ENCODE measurements around the gene SMC3. TPM values are rescaled to one million over a fixed set of nuclear protein-coding genes. Genes with fewer than 3 reads are reported as not detected.
A peak's percentile ranks its signal among the peaks of the same experiment; 100 is the strongest.

The SMC3 gene
- total RNA-seq, 5 donors from 2014 or later (not counting 1 experiment from before 2014, with no cell fraction given), result 37.1 to 42.0 (median 39.2) TPM

GRCh38 chr10:110560012-110560411, 7.5 kb upstream of the SMC3 start:
- H3K36me3 ChIP-seq (ENCODE audit: control insufficient read depth in 2 of 2, extremely low read depth in 1 of 2, insufficient read depth in 1 of 2, low read length in 1 of 2), result no peaks in the 10 kb centered on the region
- peaks cover 3 to 7% (median 4%) of the 10 kb centered on the region in 3 donors for H3K4me1 Mint-ChIP-seq
- peaks cover 8 to 21% of the 10 kb centered on the region in 2 donors for H3K27me3 Mint-ChIP-seq
- peaks cover 0 to 5% of the 10 kb centered on the region in 2 experiments for H3K4me1 ChIP-seq (ENCODE audit: control insufficient read depth in 1 of 2, extremely low read depth in 1 of 2, insufficient read depth in 2 of 2, low read length in 2 of 2)
- no peaks in the 10 kb centered on the region for H3K9me3 ChIP-seq
- H3K4me3 Mint-ChIP-seq, result no peak overlapping the region
- H3K27ac ChIP-seq (ENCODE audit: low read length), result no peak overlapping the region
- DNase-seq (no peak), ATAC-seq (replicated peaks in 1 of 4) (no peak)
- H3K27ac Mint-ChIP-seq, result no peak overlapping the region
- no CpG with 5 or more reads among the region's 8 CpGs for WGBS (ENCODE audit: insufficient coverage)
- no peak overlapping the region for H3K4me3 ChIP-seq (ENCODE audit: control insufficient read depth in 1 of 2, extremely low read depth in 1 of 2, low read length in 1 of 2)
- no peaks in the 10 kb centered on the region for H3K27me3 ChIP-seq (replicated peaks in 1 of 2; ENCODE audit: control insufficient read depth in 2 of 2, extremely low read depth in 1 of 2, insufficient read depth in 2 of 2, low read length in 1 of 2)
- ChIA-PET CTCF (interaction anchor here (0.5 to 1.4 kb wide), 7 partner anchors 12 to 1582 kb away, joined by 3 to 6 read pairs (median 4); no protein-coding TSS in a partner anchor), POLR2A (interaction anchor here (0.6 to 0.7 kb wide), 3 partner anchors 270 to 1897 kb away, joined by 3 to 7 read pairs (median 3); no protein-coding TSS in a partner anchor)
- no peaks in the 10 kb centered on the region for H3K36me3 Mint-ChIP-seq
- H3K9me3 Mint-ChIP-seq, result no peaks in the 10 kb centered on the region

- no peak for ATAC-seq (replicated peaks in 1 of 4)
- ChIA-PET POLR2A (no interaction called here), CTCF (no interaction called here)
- peaks cover 8 to 21% of the 10 kb centered on the region in 2 donors for H3K27me3 Mint-ChIP-seq
- no peak for DNase-seq
- no peak overlapping the region for H3K4me3 Mint-ChIP-seq
- peaks cover 0 to 4% of the 10 kb centered on the region in 2 experiments for H3K27me3 ChIP-seq (replicated peaks in 1 of 2; ENCODE audit: control insufficient read depth in 2 of 2, extremely low read depth in 1 of 2, insufficient read depth in 2 of 2, low read length in 1 of 2)
- peaks cover 0 to 5% of the 10 kb centered on the region in 2 experiments for H3K4me1 ChIP-seq (ENCODE audit: control insufficient read depth in 1 of 2, extremely low read depth in 1 of 2, insufficient read depth in 2 of 2, low read length in 2 of 2)
- H3K9me3 Mint-ChIP-seq, result no peaks in the 10 kb centered on the region
- peaks cover 3 to 7% (median 4%) of the 10 kb centered on the region in 3 donors for H3K4me1 Mint-ChIP-seq
- WGBS (ENCODE audit: insufficient coverage), result no CpG with 5 or more reads among the region's 3 CpGs
- no peak overlapping the region for H3K27ac Mint-ChIP-seq
- H3K27ac ChIP-seq (ENCODE audit: low read length), result no peak overlapping the region
- no peak overlapping the region for H3K4me3 ChIP-seq (ENCODE audit: control insufficient read depth in 1 of 2, extremely low read depth in 1 of 2, low read length in 1 of 2)
- no peaks in the 10 kb centered on the region for H3K36me3 Mint-ChIP-seq
- no peaks in the 10 kb centered on the region for H3K9me3 ChIP-seq
- no peaks in the 10 kb centered on the region for H3K36me3 ChIP-seq (ENCODE audit: control insufficient read depth in 2 of 2, extremely low read depth in 1 of 2, insufficient read depth in 1 of 2, low read length in 1 of 2)
Observed at GRCh38 chr10:110561292-110561691, 6.2 kb upstream of the SMC3 start.

- H3K36me3 ChIP-seq (ENCODE audit: control insufficient read depth in 2 of 2, extremely low read depth in 1 of 2, insufficient read depth in 1 of 2, low read length in 1 of 2), result no peaks in the 10 kb centered on the region
- H3K9me3 ChIP-seq, result no peaks in the 10 kb centered on the region
- ATAC-seq (replicated peaks in 1 of 4) (no peak), DNase-seq (no peak)
- H3K27ac ChIP-seq (ENCODE audit: low read length), result no peak overlapping the region
- ChIA-PET POLR2A (no interaction called here), CTCF (interaction anchor here (0.6 to 0.8 kb wide), 3 partner anchors 37 to 395 kb away, joined by 3 to 6 read pairs (median 3); partner anchors contain the start of gene SMNDC1 (in 1 of the 2))
- H3K9me3 Mint-ChIP-seq, result no peaks in the 10 kb centered on the region
- H3K4me3 Mint-ChIP-seq, result no peak overlapping the region
- H3K36me3 Mint-ChIP-seq, result no peaks in the 10 kb centered on the region
- WGBS (ENCODE audit: insufficient coverage), result no CpG with 5 or more reads among the region's 4 CpGs
- peaks cover 6 to 8% (median 7%) of the 10 kb centered on the region in 3 donors for H3K4me1 Mint-ChIP-seq
- no peak overlapping the region for H3K27ac Mint-ChIP-seq
- peaks cover 0 to 5% of the 10 kb centered on the region in 2 experiments for H3K4me1 ChIP-seq (ENCODE audit: control insufficient read depth in 1 of 2, extremely low read depth in 1 of 2, insufficient read depth in 2 of 2, low read length in 2 of 2)
- peaks cover 8 to 21% of the 10 kb centered on the region in 2 donors for H3K27me3 Mint-ChIP-seq
- peaks cover 0 to 4% of the 10 kb centered on the region in 2 experiments for H3K27me3 ChIP-seq (replicated peaks in 1 of 2; ENCODE audit: control insufficient read depth in 2 of 2, extremely low read depth in 1 of 2, insufficient read depth in 2 of 2, low read length in 1 of 2)
- no peak overlapping the region for H3K4me3 ChIP-seq (ENCODE audit: control insufficient read depth in 1 of 2, extremely low read depth in 1 of 2, low read length in 1 of 2)
Observed at GRCh38 chr10:110562348-110562747, 5.1 kb upstream of the SMC3 start.

- H3K36me3 ChIP-seq (ENCODE audit: control insufficient read depth in 2 of 2, extremely low read depth in 1 of 2, insufficient read depth in 1 of 2, low read length in 1 of 2), result no peaks in the 10 kb centered on the region
- H3K27me3 ChIP-seq (replicated peaks in 1 of 2; ENCODE audit: control insufficient read depth in 2 of 2, extremely low read depth in 1 of 2, insufficient read depth in 2 of 2, low read length in 1 of 2), result peaks cover 0 to 4% of the 10 kb centered on the region in 2 experiments
- ChIA-PET POLR2A (no interaction called here), CTCF (interaction anchor here in 1 of 2 donors (0.8 kb wide), 1 partner anchor 258 kb away, joined by 3 read pairs; the partner anchor contains the start of gene SMNDC1)
- no peaks in the 10 kb centered on the region for H3K9me3 ChIP-seq
- 74% methylated on average over 7 of the region's 8 CpGs for WGBS (ENCODE audit: insufficient coverage)
- H3K27ac ChIP-seq (ENCODE audit: low read length), result no peak overlapping the region
- Mint-ChIP-seq H3K9me3 (no peaks in the 10 kb centered on the region), H3K36me3 (no peaks in the 10 kb centered on the region), H3K27me3 (peaks cover 8 to 21% of the 10 kb centered on the region in 2 donors), H3K4me1 (peaks cover 7 to 8% (median 7%) of the 10 kb centered on the region in 3 donors), H3K4me3 (no peak overlapping the region), H3K27ac (no peak overlapping the region)
- peaks cover 0 to 4% of the 10 kb centered on the region in 2 experiments for H3K4me1 ChIP-seq (ENCODE audit: control insufficient read depth in 1 of 2, extremely low read depth in 1 of 2, insufficient read depth in 2 of 2, low read length in 2 of 2)
- no peak overlapping the region for H3K4me3 ChIP-seq (ENCODE audit: control insufficient read depth in 1 of 2, extremely low read depth in 1 of 2, low read length in 1 of 2)
- ATAC-seq (replicated peaks in 1 of 4) (no peak), DNase-seq (no peak)
Observed at GRCh38 chr10:110563132-110563531, 4.4 kb upstream of the SMC3 start.

- DNase-seq, result no peak
- Histone ChIP-seq H3K27me3 (replicated peaks in 1 of 2; ENCODE audit: control insufficient read depth in 2 of 2, extremely low read depth in 1 of 2, insufficient read depth in 2 of 2, low read length in 1 of 2) (peaks cover 0 to 4% of the 10 kb centered on the region in 2 experiments), H3K9me3 (no peaks in the 10 kb centered on the region), H3K4me3 (ENCODE audit: control insufficient read depth in 1 of 2, extremely low read depth in 1 of 2, low read length in 1 of 2) (peak overlapping the region; percentile 90 to 94), H3K27ac (ENCODE audit: low read length) (peak overlapping the region; percentile 82), H3K36me3 (ENCODE audit: control insufficient read depth in 2 of 2, extremely low read depth in 1 of 2, insufficient read depth in 1 of 2, low read length in 1 of 2) (no peaks in the 10 kb centered on the region), H3K4me1 (ENCODE audit: control insufficient read depth in 1 of 2, extremely low read depth in 1 of 2, insufficient read depth in 2 of 2, low read length in 2 of 2) (peaks cover 20 to 24% of the 10 kb centered on the region in 2 experiments)
- 31% methylated on average over 9 of the region's 19 CpGs for WGBS (ENCODE audit: insufficient coverage)
- H3K4me3 Mint-ChIP-seq, result peak overlapping the region; percentile 94 to 96 (median 95)
- peaks cover 27 to 40% (median 39%) of the 10 kb centered on the region in 3 donors for H3K4me1 Mint-ChIP-seq
- peaks cover 5 to 17% of the 10 kb centered on the region in 2 donors for H3K27me3 Mint-ChIP-seq
- POLR2A ChIA-PET, result interaction anchor here (0.5 to 1.3 kb wide), 4 partner anchors 9 to 1617 kb away, joined by 3 to 7 read pairs (median 4); partner anchors contain the start of gene GPAM (in 1 of the 2)
- H3K9me3 Mint-ChIP-seq, result no peaks in the 10 kb centered on the region
- H3K36me3 Mint-ChIP-seq, result peaks cover 9% of the 10 kb centered on the region
- peak overlapping the region; percentile 97 to 98 for H3K27ac Mint-ChIP-seq
- CTCF ChIA-PET, result interaction anchor here (0.5 to 1.5 kb wide), 6 partner anchors 9 to 281 kb away, joined by 3 to 7 read pairs (median 4); partner anchors contain the start of gene SMNDC1 (in 1 of the 2)
- ATAC-seq (replicated peaks in 1 of 4), result no peak
Observed at GRCh38 chr10:110566472-110567200, 859 bp upstream of the SMC3 start.

GRCh38 chr10:110568055-110568735, 700 bp downstream of the SMC3 start:
- Histone ChIP-seq H3K4me1 (ENCODE audit: control insufficient read depth in 1 of 2, extremely low read depth in 1 of 2, insufficient read depth in 2 of 2, low read length in 2 of 2) (peaks cover 20 to 32% of the 10 kb centered on the region in 2 experiments), H3K9me3 (no peaks in the 10 kb centered on the region), H3K4me3 (ENCODE audit: control insufficient read depth in 1 of 2, extremely low read depth in 1 of 2, low read length in 1 of 2) (peak overlapping the region; percentile 90 to 94), H3K27ac (ENCODE audit: low read length) (peak overlapping the region; percentile 82), H3K27me3 (replicated peaks in 1 of 2; ENCODE audit: control insufficient read depth in 2 of 2, extremely low read depth in 1 of 2, insufficient read depth in 2 of 2, low read length in 1 of 2) (peaks cover 0 to 4% of the 10 kb centered on the region in 2 experiments), H3K36me3 (ENCODE audit: control insufficient read depth in 2 of 2, extremely low read depth in 1 of 2, insufficient read depth in 1 of 2, low read length in 1 of 2) (peaks cover 0 to 2% of the 10 kb centered on the region in 2 donors)
- ChIA-PET CTCF (interaction anchor here in 1 of 2 donors (0.7 to 1.0 kb wide), 2 partner anchors 263 to 356 kb away, joined by 3 to 5 read pairs; partner anchors contain the start of gene SMNDC1), POLR2A (no interaction called here)
- Mint-ChIP-seq H3K36me3 (peaks cover 12% of the 10 kb centered on the region), H3K4me3 (peak overlapping the region; percentile 94 to 96 (median 95)), H3K4me1 (peaks cover 39 to 52% (median 50%) of the 10 kb centered on the region in 3 donors), H3K9me3 (no peaks in the 10 kb centered on the region), H3K27me3 (peaks cover 5 to 13% of the 10 kb centered on the region in 2 donors), H3K27ac (peak overlapping the region; percentile 87 to 98)
- WGBS (ENCODE audit: insufficient coverage), result 0% methylated on average over 30 of the region's 40 CpGs
- DNase-seq, result peak in 31 of 35 experiments; percentile 9 to 64 (median 49)
- peak; percentile 29 to 40 (median 40) for ATAC-seq (replicated peaks in 1 of 4)

Measured in T-cell (primary cell).